ENCODE results near the gene REXO4. TPM values are rescaled to one million over a fixed set of nuclear protein-coding genes. Genes with fewer than 3 reads are reported as not detected.

The REXO4 gene
- total and polyA plus RNA-seq, 2 of the 13 experiments (the other 11 are each of a cell fraction or from before 2014, with no cell fraction given), result 18.5 to 30.4 TPM

DNA sequence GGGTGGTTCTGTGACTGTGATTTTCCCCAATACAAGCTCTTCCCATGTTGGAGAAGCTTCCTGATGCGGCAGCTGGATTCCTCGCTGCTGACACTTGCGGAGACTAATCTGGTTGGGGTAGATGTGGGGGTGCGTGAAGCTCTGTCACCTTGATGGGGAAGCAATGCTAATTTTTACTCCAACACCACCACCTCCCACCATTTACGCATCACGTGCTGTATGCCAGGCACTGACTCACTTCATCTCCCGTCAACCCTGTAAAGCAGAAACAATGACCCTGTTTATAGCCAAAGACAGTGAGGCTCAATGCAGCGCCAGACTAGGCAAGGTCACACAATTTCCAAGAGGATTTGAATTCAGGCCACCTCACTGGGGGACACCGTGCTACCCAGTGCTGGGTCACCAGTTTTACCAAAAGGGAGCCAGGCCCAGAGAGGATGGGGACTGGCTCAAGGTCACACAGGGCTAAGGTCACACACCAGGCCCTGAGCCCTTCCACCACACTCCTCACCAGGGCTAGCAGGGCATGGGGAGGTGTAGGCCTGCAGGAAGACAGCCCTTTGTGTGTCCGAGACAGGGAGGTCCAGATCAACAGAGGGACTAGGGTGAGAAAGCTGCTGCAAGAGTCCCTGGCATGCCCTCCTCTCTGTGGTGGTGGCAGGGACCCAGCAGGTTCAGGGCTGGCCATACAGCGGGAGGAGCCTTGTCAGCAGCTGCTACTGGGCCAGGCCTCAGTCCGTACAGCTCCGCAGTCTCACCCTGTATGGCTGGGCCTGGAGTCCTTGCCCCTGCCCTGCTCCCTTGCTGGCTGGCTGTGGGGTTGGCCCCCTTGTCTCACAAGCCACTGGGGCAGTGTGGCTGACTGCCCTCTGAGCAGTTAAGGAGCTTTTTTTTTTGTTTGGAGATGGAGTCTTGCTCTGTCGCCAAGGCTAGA lies 38.4 kb downstream of the REXO4 start (continued):
- TF ChIP-seq KLF12 (CRISPR knock-in tag; IDR thresholded peaks at IDR 0.05; ENCODE audit: borderline replicate concordance) (no peak), ZNF484 (CRISPR knock-in tag; IDR thresholded peaks at IDR 0.05; ENCODE audit: borderline replicate concordance, low read depth) (no peak), ZNF609 (CRISPR knock-in tag; IDR thresholded peaks at IDR 0.05; ENCODE audit: borderline replicate concordance) (no peak)

DNA sequence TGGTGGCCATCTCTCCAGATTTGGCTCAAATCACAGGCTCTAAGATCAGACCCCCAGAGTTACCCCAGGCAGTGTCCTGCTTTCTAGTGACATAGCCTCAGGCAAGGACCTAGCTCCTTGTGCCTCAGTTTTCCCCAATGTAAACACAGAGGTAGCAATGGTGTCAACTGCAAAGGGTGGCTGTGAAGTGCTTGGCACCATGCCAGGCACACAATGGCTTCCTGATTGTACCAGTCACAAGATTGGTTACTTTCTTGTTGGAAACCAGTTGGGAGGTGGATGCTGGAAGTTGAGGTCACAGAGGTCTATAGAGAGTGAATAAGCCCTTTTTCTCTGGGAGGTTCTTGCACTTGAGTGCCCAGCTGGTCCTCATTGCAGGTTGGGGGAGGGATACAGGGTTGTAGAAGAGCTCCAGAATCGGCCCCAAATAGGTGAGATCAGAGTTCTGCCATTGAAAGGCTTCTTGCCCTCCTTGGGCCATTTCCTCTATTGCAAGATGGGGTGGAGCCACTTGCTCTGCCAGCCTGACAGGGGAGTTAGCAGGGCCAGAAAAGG lies 39.3 kb downstream of the REXO4 start:
- CTCF ChIA-PET (ENCODE audit: low intra/inter-chr PET ratio, low total read pairs), result no interaction called here
- Histone ChIP-seq H3K9me3 (ENCODE audit: low read length) (peaks cover 10% of the 10 kb centered on the region; the same call in 1 of the 2 replicates), H4K20me1 (ENCODE audit: insufficient read depth, low read length) (peaks cover 18% of the 10 kb centered on the region; the same call in 1 of the 2 replicates), H3K27me3 (ENCODE audit: control insufficient read depth in 1 of 2, insufficient read depth in 2 of 2, low read length in 2 of 2) (no peaks in the 10 kb centered on the region), H3K4me3 (replicated peaks in 1 of 3; ENCODE audit: insufficient read depth in 1 of 3, low read depth in 2 of 3, low read length in 3 of 3) (no peak overlapping the region), H3K27ac (ENCODE audit: extremely low read length, insufficient read depth, low read length) (no peak overlapping the region), H3K79me2 (ENCODE audit: insufficient read depth, low read length) (peaks cover 20% of the 10 kb centered on the region), H3K4me1 (ENCODE audit: insufficient read depth, low read length) (peaks cover 45% of the 10 kb centered on the region), H3K36me3 (replicated peaks in 1 of 2; ENCODE audit: control insufficient read depth in 1 of 2, insufficient read depth in 2 of 2, low read length in 2 of 2) (no peaks in the 10 kb centered on the region), H3K9ac (ENCODE audit: insufficient read depth, low read depth, low read length) (no peak overlapping the region), H3K4me2 (ENCODE audit: low read depth, low read length) (0 out of 2 replicates have a peak overlapping the region, but pooled peaks have one; percentile 58), H2AFZ (ENCODE audit: low read length) (no peak overlapping the region)
- POLR2A ChIA-PET, result interaction anchor here (1.2 to 3.3 kb wide), 3 partner anchors 8 to 31 kb away, joined by 4 to 16 read pairs (median 6); partner anchors contain the start of genes MED22 and RPL7A
- no peak for ATAC-seq
- BruUV-seq (replicated peaks), result no TSS peak
- FAIRE-seq, result no peak
- intact Hi-C loops (cut with micrococcal nuclease; ENCODE audit: unreplicated experiment), result no loop called here
- in situ Hi-C loops (cut with HindIII; ENCODE audit: extremely low pct_ligation_motif_present, low pct_unique_long_range_greater_than_20kb), result no loop called here
- no peak for DNase-seq (ENCODE audit: low spot score)
- 0% methylated on average over 1 of the region's 1 CpG for WGBS (ENCODE audit: low lambda C conversion rate)
- TF ChIP-seq, protein P1, sequence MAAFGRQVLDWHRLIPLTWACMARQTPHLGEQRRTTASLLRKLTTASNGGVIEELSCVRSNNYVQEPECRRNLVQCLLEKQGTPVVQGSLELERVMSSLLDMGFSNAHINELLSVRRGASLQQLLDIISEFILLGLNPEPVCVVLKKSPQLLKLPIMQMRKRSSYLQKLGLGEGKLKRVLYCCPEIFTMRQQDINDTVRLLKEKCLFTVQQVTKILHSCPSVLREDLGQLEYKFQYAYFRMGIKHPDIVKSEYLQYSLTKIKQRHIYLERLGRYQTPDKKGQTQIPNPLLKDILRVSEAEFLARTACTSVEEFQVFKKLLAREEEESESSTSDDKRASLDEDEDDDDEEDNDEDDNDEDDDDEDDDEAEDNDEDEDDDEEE (CRISPR knock-in tag; IDR thresholded peaks at IDR 0.05), result 0 out of 2 replicates have a peak, but pooled peaks have one; percentile 30
- TF ChIP-seq, protein P2, sequence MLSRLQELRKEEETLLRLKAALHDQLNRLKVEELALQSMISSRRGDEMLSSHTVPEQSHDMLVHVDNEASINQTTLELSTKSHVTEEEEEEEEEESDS (CRISPR knock-in tag; IDR thresholded peaks at IDR 0.05; ENCODE audit: borderline replicate concordance), result no peak
- no peak for TF ChIP-seq AHDC1 (CRISPR knock-in tag; IDR thresholded peaks at IDR 0.05; ENCODE audit: borderline replicate concordance)
- TF ChIP-seq AGO2 (optimal IDR thresholded peaks at IDR 0.05; ENCODE audit: low read depth, low read length), result no peak
- TF ChIP-seq NFRKB (IDR thresholded peaks at IDR 0.05), result no peak
